HG03378 (cell line): ENCODE data around the gene BABAM2.

Experiments used
- ATAC-seq: cut with Tn5 transposase; IDR thresholded peaks from one replicate; pipeline ENCODE4 v1.9.1; 2021; ENCODE audit warnings: mild to moderate bottlenecking, moderate library complexity; ENCODE audit not compliant: unreplicated experiment

Gene BABAM2

DNA sequence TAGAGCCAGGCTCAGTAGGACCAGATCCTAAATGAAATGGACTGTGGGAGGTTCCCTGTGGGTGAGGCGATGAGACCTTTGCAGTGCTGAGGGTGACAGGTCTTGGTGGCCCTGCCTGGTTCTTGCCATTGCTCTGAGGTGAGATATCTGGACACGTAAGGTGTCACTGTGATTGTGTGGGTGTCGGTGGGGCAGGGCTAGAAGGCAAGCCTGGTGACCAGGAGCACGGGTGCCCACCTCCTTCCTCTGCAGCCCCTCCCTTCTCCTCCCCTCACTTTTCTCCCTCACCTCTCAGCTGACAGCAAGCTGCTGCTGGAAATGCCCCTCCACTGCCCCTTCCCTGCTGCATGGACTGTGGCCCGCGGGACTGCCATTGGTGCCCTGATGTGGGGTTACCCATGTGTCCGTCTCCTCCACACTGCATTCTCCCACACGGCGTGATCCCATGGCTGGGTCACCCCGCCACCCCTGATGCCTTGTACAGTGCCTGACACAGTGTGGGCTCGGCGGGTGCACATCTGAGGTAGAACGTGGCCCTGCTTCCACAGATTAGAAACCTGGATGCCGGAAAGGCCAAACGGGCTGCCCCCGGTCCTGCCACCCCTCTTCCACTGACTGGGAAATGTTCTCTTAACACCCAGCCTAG lies 446.6 kb downstream of the BABAM2 start:
- no peak for ATAC-seq

DNA sequence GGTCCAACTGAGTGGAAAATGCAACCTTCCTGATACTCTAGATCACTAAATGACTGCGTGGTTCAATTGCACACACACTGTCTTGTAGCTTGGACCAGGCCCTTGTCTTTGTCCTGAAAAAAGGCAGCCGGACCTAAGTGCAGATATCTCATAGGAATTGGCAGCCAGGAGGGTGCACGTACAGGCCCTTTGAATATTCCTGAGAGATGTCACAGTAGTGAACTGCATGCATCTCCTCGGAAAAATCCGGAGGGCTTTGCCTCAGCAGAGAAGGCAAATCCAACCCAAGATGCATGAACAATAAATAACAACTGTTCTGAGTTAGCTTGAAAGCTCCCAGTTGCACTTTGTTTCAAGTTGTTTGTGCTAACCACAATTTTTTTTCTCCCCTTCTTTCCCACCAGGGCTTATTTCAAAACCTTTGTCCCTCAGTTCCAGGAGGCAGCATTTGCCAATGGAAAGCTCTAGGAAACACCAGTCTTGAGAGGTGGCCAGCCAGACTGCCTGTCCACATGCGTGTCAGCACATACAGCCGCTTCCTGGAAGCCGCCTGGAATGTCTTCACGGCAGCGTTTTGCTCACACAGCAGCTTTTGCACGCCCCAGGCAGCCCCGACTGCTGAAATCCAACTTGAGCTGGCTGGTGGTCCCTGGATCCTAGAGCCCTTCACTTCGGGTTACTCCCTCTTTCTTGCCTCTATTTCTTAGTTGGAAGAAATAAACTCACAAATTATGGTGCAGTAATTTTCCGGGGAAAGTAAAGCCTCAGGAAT lies 447.7 kb downstream of the BABAM2 start:
- no peak for ATAC-seq

DNA sequence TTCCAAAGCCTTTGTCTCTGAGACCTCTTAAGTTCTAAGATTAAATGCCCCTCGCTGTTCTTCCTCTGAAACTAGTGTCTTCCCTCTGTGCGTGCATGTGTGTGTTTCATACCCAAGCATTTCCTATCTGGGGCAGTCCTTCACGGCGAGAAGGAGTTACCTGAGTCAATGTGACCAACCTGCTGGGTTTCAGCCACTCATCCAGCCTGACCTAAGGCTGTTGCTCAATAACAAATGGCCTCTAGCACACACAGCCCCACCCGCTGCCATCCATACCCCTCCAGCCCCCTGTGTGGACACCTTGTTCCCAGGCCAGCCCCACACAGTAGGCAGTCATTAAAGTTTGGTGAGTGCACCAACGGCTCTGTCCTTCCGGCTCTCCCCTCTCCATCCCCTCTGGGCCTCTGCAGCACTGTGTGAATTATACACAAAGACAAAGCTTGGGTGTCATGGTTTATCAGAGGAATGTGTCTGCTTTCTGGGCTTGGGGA lies 448.3 kb downstream of the BABAM2 start:
- ATAC-seq, result no peak

DNA sequence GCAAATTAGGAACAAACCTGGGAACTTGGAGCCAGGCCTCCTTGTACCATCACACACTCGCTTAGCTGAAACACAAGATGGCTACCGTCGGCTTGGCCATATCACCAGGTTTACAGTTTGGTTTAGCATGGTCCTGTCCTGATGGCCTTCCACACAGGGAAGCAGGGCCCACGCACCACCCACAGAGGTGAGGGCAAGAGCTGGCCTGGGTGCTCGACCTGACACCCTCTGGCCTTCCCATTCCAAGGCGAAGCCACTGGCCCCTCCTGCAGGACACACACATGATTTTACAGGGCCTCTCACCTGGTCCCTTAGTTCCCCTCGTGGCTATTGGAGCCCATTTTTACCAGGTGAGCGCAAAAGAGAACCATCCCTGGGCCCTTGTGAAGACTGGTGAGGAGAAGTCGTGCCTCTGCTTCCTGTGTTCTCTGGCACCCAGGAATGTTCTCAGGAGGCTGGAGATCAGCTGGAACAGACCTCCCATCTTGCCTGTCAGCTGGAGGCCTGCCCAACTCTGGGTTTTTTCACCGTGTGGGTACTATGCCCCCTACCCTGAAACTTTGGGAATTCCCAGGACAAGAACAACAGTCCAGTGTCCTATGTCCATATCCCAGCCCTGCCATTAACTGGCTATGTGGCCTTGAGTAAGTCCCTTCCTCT lies 449.1 kb downstream of the BABAM2 start:
- no peak for ATAC-seq

DNA sequence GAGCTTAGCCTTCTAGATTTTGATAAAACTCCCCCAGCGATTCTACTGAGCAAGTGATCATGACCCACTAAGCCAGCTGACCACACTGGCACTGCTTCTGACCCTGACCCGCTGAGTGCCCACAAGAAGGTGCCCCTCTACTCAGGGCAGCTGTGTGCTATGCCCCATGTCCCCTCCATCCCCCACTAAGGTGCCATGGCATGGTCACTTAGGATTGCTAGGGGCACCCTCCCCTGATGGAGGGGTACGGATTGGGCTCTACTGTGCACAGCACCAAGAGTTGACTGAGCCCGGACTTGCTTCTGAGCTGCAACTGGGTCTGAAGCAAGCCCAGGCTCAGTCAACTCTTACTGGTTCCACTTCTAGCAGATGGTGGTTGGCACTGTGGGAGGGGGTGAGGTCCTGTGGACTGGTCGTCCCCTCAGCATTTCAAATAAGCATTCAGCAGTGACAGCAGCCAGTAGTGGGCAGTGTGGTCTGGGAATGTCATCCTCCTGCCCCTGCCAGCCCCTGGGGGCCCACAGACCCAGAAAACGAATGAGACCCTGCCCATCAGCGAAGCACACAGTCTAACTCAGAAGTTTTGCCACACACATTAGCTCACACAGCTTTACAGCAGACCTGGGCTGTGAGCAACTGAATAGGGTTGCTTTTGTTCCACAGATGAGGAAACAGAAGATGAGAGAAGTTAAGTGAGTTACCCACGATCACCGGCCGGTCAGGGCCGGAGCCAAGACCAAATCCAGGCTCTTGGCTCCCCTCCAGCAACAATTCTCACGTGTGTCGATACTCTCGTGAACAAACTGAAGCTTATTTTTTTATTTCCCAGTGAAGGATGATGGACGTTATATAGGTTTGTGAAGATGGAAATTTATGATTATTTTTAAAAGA lies 450.0 kb downstream of the BABAM2 start:
- ATAC-seq, result no peak

DNA sequence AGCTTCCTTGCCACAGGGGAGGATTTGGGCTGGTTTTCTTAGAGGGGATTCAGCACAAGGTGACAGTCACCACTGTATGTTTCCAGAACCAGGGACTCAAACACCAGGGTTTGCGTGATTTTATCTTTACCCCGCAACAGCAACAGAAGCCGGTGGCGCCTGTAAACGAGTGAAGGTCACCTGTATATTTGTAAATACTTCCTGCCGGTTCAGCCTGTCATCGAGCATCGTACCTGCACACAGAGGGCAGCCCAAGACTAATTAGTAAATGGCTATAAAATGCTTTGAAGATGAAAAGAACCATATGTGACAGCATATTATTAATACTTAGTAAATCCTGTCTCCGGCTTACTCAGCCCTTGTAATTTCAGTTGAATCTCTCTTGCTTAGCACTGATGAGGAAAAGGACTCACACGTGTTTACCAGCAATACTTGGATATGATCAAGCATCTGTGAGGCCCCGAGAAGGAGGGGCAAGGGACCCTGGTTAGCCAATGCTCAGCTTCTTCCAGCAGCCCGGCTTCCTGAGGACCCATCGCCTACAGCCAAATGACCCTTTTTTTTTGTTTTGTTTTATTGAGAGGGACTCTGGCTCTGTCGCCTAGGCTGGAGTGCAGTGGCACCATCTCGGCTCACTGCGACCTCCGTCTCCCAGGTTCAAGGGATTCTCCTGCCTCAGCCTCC lies 450.8 kb downstream of the BABAM2 start:
- no peak for ATAC-seq

DNA sequence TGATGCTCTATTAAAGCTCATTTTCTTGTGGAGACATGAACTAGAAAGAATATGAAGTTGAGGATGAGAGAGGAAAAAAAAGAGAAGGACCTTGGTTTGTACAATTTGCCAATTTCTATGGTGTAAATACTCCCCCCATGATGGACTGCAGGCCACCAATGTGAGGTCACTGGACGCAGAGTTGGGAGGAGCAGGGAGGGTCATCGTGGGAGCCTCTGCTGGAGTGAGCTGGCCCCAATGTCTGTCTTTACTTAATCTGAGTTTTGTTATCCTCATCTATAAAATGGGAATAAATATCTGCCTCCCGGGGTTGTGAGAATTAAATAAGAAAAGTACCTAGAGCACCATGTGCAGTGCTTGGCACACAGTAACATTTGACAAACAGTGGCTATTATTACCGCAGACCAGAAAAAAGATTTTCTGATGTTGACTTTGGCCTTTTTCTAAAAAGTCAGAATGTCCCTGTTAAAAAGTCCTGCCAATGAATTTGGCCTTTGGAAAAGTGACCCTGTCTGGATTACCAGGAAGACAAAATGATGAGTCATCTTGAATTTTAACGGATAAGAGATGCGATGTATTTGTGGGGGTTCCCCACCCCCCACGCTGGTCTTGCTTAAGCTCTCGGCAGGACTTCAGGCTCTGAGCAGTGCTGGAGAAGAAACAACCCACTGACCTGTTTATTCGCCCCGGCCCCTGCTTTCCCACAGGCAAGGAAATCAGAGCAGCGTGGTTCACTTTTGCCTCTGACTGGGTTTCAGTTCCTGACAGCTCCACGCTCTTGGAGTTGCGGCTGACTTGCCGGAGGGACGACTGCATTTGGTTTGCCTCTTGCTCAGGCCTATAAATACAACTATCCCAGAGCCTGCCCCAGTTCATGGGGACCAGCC lies 451.8 kb downstream of the BABAM2 start:
- ATAC-seq, result no peak

DNA sequence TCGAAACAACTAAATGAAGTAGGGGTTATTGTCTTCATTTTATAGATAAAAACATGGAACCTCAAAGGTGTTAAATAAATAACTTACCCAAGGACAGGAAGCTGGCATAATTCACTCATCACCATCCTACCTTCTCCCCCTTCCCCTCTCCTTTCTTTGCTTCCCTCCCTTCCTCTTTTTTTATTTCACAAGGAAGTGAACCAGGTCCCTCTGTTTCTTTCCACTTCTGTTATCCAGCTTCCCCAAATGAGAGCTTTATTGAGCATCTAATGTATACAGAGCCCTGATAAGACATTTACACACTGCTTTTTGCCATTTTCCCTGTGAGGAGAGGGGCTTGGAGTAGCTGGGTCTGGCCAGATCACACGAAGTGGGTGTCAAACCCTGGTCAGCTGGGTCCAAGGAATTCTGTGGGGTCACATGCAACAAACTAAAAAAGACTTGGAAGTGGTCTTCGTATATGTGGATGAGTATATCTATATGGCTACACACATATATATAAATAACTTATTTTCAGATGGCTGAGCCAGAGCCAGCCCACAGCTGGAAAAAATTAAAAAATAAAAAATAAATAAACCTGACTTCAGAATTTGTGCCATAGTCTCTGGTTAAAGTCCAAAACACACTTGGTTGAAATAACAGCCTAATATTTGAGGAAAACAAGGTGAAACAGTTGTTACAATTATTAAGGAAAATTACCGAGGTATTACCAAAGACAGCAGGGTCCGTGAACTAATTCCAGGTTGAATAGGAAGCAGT lies 452.8 kb downstream of the BABAM2 start:
- ATAC-seq, result no peak

DNA sequence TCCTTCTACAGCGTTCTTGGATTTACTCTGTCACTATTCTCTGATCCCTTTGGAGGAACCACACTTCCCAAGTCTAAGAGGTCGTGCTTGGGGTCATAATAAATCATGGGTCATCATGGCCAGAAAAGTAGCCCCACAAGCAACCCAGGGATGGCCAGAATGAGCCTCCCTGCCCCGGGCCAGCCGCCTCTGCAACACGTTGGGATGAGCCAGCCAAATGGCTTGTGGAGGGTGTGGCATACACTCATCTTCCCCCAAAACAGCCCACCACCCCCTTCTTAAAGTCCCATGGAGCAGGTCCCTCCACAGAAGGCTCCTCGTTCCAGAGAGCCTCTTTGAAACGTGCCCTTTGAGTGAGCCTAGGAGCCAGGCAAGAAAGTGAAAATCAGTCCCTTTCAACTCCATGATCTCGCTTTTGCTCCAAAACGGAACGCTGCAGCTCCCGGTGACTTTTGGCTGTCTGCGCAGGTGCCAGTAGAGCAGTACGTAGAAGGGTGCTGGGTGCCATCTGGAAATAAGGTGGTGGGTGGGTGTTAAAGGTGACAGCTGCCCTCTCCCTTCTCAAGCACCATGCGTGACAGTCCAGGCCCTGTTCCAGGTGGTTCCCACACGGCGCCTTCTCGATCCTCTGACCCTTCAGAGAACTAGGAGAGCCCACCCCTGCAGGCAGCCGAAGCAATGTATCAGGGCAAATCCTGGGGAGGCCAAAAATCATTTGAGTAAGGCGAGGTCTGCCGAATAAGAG lies 453.6 kb downstream of the BABAM2 start:
- ATAC-seq, result no peak

DNA sequence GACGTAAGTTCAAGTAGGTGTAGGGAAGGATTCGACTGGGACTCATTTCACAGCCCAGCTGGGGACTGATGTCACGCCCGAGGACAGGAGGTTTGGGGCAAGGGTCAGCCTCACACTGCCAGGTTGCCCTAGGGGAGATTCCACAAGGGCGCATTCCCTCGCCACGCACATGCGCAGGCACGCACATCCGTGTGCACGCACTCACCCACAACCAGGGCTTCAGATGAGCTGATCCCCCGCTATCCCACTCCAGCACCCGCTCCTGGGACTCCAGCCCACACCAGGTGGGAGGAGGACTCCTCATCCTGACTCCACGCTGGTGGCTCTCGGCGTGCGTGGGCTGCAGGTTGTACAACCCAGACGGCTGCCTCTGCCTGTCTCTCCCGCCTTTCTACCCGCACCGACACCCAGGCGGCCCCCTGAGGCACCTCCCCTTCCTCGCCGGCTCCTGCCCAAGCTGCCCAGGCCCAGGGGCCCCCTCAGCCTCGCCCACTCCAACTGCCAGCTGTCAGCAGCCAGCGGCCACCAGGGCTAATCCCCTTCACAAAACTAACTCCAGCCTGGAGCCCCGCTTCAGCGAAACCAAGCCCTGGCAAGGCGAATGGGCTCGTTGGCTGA lies 454.3 kb downstream of the BABAM2 start:
- no peak for ATAC-seq

DNA sequence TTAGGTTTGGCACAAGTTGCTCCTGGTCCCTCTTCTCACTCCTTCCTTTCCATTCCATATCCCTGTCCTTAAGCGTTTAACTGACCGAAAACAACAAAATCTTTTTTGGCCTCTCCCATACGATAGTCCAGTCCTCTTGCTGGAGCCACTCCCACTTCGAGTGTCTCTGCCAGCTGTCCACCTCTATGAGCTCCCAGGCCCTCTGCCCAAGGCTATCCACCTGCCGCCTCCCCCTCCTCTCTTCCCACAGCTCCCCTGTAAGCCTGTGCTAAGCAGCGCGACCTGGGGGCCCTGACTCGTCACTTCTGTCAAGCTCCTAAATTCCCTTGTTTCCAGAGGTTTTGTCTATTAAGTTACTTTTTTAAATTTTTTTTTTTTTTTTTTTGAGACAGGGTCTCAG lies 455.1 kb downstream of the BABAM2 start:
- no peak for ATAC-seq

DNA sequence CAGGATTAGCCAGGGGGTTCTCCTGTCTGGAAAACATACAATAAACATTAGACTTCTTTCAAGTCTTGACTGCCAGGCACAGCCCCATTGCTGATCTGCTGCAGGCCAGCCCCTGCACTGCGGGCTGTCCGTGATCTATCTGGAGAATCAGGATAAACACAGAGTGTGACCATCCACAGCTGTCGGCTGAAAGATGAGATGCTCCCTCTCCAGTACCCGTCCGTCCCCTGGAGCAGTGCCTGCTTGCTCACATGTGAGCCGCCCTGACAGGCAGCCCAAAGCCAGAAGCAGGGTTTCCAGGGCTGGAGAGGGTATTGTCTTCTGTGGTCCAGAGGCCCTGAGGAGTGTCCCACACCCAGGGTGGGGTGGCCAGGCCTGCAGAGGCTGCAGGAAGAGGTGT lies 456.1 kb downstream of the BABAM2 start:
- ATAC-seq, result no peak

DNA sequence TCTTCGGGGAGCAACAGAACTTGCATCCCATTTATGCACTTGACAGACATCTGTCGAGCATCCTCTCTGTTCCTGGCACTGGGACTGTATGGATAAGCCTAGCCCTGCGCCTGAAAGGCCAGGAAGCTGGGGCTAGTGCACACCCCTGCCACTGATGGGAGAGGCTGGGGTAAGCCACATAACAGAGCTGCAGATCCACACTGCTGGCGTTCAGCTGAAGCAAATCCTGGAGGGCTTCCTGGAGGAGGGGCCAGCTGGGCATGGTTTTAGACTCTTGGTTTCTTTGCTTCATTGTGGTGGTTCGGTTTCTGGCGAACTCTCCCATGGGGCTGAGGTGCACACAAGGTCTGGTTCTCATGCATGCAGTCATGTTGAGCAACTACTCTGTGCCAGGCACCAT lies 456.7 kb downstream of the BABAM2 start:
- no peak for ATAC-seq

DNA sequence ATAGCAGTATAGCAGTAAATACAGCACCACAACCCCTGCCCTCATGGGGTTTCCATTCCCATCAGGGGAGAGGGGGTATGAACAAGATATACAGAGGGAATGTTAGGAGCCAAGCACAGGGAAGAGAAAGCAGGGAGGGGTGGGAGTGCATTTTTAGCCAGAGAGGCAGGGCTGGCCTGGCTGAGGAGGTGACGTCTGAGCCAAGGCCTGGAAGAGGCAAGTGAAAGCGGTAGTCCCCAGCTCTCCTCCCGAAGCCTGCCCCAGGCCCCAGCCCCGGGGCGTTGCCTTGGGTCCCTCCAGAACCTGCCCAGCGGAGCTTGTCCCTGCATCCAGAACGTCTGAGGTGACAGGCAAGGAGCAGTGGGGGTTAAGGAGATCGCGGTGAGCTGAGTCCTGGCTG lies 457.1 kb downstream of the BABAM2 start:
- ATAC-seq, result no peak

DNA sequence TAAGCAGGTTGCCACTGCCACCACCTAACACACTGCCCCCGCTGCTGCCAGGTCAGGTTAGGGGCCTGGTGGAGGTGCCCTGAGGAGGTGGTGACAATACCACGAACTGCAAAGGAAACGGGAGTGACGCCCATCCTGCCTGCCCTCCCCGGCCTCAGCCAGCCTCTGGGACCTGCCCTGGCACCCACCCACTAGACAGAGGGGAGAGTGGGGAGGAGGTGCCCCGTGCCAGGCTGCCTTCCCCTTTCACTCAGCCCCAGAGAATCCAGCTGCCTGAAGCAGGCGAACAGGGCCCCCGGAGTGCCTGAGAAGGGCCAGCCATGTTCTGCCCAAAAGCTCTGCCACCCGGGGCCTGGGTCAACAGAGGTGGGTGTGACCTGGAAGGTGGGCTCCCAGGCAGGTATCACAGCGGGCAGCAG lies 457.6 kb downstream of the BABAM2 start:
- no peak for ATAC-seq

DNA sequence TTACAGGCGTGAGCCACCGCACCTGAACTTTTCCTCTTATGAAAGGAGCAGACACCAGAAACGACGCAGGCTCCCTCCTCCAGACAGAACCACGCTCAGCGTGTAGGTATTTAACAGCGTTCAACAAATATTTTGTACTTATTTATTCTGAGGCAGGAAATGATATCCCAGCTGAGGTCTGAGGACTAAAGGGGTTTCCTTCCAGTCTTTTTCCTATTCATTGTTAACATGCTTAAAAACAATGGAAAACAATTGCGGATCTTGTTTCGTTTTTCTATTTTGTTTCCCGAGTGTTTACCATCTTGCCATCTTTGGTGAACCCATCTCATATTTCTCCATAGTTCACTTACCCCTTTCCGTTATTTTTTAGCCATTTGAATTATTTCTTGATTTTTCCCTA lies 458.4 kb downstream of the BABAM2 start:
- ATAC-seq, result no peak

DNA sequence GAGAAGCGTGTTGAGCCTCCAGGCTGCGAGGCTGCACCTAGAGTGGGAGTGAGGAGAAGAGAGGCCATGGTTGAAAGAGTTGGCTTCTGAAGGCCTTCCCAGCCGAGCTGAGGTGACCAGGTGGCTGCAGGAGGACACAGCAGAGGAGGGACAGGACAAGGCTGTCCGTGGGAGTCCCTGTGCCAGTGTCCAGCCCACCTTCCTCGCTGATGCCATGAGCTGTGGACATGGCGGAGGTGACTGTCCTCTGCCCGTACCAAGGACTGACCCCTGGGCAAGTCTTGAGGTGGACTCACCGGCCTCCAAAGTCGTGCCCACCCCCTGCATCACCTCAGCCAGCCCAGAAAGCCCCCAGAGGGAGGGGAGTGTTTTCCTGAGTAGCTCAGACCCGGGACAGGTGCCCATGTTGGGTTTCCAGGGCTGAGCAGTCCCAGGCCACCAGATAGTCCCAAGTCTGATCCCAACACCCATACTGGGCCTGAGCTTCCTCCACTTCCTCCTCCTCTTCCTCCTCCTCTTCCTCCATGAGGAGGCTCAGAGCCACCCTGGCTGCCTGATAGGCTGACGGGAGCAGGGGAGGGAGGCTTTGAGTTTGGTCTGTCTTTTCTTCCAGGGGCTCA lies 459.1 kb downstream of the BABAM2 start:
- ATAC-seq, result no peak
